ENCODE results near the gene FAM193B. TPM values are rescaled to one million over a fixed set of nuclear protein-coding genes. Genes with fewer than 3 reads are reported as not detected.

The FAM193B gene
- total and polyA plus RNA-seq, 2 of the 13 experiments (the other 11 are each of a cell fraction or from before 2014, with no cell fraction given), result 21.2 to 40.9 TPM

GRCh38 chr5:177531209-177531940 lies 23.0 kb downstream of the FAM193B start:
- H3K36me3 ChIP-seq (replicated peaks in 1 of 2; ENCODE audit: control insufficient read depth in 1 of 2, insufficient read depth in 2 of 2, low read length in 2 of 2), result peaks cover 40 to 87% of the 10 kb centered on the region in 2 experiments
- H3K4me2 ChIP-seq (ENCODE audit: low read depth, low read length), result no peak overlapping the region
- H3K4me3 ChIP-seq (replicated peaks in 1 of 3; ENCODE audit: insufficient read depth in 1 of 3, low read depth in 2 of 3, low read length in 3 of 3), result no peak overlapping the region
- POLR2A ChIA-PET, result no interaction called here
- H2AFZ ChIP-seq (ENCODE audit: low read length), result no peak overlapping the region
- 95% methylated on average over 20 of the region's 27 CpGs for WGBS (ENCODE audit: low lambda C conversion rate)
- DNase-seq (ENCODE audit: low spot score), result no peak
- BruUV-seq (replicated peaks), result no TSS peak
- TF ChIP-seq AGO2 (optimal IDR thresholded peaks at IDR 0.05; ENCODE audit: low read depth, low read length), result peak; percentile 37
- no peak for TF ChIP-seq TBX3 (IDR thresholded peaks at IDR 0.05; ENCODE audit: borderline replicate concordance)
- H3K9me3 ChIP-seq (ENCODE audit: low read length), result no peaks in the 10 kb centered on the region
- CTCF ChIA-PET (ENCODE audit: low intra/inter-chr PET ratio, low total read pairs), result no interaction called here
- H3K4me1 ChIP-seq (ENCODE audit: insufficient read depth, low read length), result no peaks in the 10 kb centered on the region
- intact Hi-C loops (cut with micrococcal nuclease; ENCODE audit: unreplicated experiment) (no loop called here), in situ Hi-C loops (cut with HindIII; ENCODE audit: extremely low pct_ligation_motif_present, low pct_unique_long_range_greater_than_20kb) (no loop called here)
- H3K9ac ChIP-seq (ENCODE audit: insufficient read depth, low read depth, low read length), result no peak overlapping the region
- no peaks in the 10 kb centered on the region for H4K20me1 ChIP-seq (ENCODE audit: insufficient read depth, low read length)
- H3K79me2 ChIP-seq (ENCODE audit: insufficient read depth, low read length), result no peaks in the 10 kb centered on the region
- H3K27ac ChIP-seq (ENCODE audit: extremely low read length, insufficient read depth, low read length), result no peak overlapping the region
- FAIRE-seq, result no peak
- no peak for ATAC-seq
- no peaks in the 10 kb centered on the region for H3K27me3 ChIP-seq (ENCODE audit: control insufficient read depth in 1 of 2, insufficient read depth in 2 of 2, low read length in 2 of 2)

- no TSS peak for BruUV-seq (replicated peaks)
- no peak overlapping the region for H3K4me3 ChIP-seq (replicated peaks in 1 of 3; ENCODE audit: insufficient read depth in 1 of 3, low read depth in 2 of 3, low read length in 3 of 3)
- no peak overlapping the region for H3K27ac ChIP-seq (ENCODE audit: extremely low read length, insufficient read depth, low read length)
Measured at GRCh38 chr5:177530638-177531037, 23.7 kb downstream of the FAM193B start.

More at GRCh38 chr5:177530638-177531037, 23.7 kb downstream of the FAM193B start:
- no peak for DNase-seq (ENCODE audit: low spot score)
- no peak overlapping the region for H3K9ac ChIP-seq (ENCODE audit: insufficient read depth, low read depth, low read length)
- peaks cover 39 to 88% of the 10 kb centered on the region in 2 experiments for H3K36me3 ChIP-seq (replicated peaks in 1 of 2; ENCODE audit: control insufficient read depth in 1 of 2, insufficient read depth in 2 of 2, low read length in 2 of 2)
- no peaks in the 10 kb centered on the region for H3K9me3 ChIP-seq (ENCODE audit: low read length)
- TF ChIP-seq IKZF5 (CRISPR knock-in tag; IDR thresholded peaks at IDR 0.05), result no peak
- no peak for TF ChIP-seq ZNF589 (CRISPR knock-in tag; conservative IDR thresholded peaks at IDR 0.05)
- TF ChIP-seq ZBTB40 (IDR thresholded peaks at IDR 0.05), result no peak
- TF ChIP-seq ZBTB40 (CRISPR knock-in tag; IDR thresholded peaks at IDR 0.05), result no peak
- TF ChIP-seq SALL2 (CRISPR knock-in tag; IDR thresholded peaks at IDR 0.05), result no peak
- TF ChIP-seq PAX8 (CRISPR knock-in tag; IDR thresholded peaks at IDR 0.05; ENCODE audit: borderline replicate concordance), result no peak
- FAIRE-seq, result no peak
- WGBS (ENCODE audit: low lambda C conversion rate), result 96% methylated on average over 2 of the region's 3 CpGs
- H3K4me2 ChIP-seq (ENCODE audit: low read depth, low read length), result no peak overlapping the region
- ChIA-PET POLR2A (no interaction called here), CTCF (ENCODE audit: low intra/inter-chr PET ratio, low total read pairs) (no interaction called here)
- intact Hi-C loops (cut with micrococcal nuclease; ENCODE audit: unreplicated experiment), result no loop called here
- no peak overlapping the region for H2AFZ ChIP-seq (ENCODE audit: low read length)
- H3K79me2 ChIP-seq (ENCODE audit: insufficient read depth, low read length), result no peaks in the 10 kb centered on the region
- in situ Hi-C loops (cut with HindIII; ENCODE audit: extremely low pct_ligation_motif_present, low pct_unique_long_range_greater_than_20kb), result no loop called here
- no peaks in the 10 kb centered on the region for H3K4me1 ChIP-seq (ENCODE audit: insufficient read depth, low read length)
- no peaks in the 10 kb centered on the region for H4K20me1 ChIP-seq (ENCODE audit: insufficient read depth, low read length)
- no peak for ATAC-seq
- no peaks in the 10 kb centered on the region for H3K27me3 ChIP-seq (ENCODE audit: control insufficient read depth in 1 of 2, insufficient read depth in 2 of 2, low read length in 2 of 2)
